ENCODE results near the gene AKAP13.

DNA sequence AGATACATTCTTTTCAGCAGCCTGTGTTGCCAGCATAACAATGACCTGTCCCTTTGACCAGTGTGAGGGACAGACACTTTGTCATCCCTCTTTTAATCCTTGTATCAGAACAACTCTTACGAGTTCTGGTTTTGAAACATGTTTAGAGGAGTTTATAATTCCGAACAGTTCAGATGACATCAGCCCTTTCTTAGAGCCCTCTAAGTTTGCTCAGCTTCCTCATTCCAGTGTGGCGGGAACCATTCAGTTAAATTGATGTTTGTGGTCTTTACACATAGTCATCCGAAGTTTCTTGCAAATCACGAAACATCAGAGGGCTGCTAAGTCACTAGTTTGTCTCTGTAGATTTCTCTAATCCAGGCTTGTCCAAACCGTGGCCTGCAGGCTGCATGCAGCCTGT, 102.5 kb downstream of the AKAP13 start:
- TF ChIP-seq, protein P1, sequence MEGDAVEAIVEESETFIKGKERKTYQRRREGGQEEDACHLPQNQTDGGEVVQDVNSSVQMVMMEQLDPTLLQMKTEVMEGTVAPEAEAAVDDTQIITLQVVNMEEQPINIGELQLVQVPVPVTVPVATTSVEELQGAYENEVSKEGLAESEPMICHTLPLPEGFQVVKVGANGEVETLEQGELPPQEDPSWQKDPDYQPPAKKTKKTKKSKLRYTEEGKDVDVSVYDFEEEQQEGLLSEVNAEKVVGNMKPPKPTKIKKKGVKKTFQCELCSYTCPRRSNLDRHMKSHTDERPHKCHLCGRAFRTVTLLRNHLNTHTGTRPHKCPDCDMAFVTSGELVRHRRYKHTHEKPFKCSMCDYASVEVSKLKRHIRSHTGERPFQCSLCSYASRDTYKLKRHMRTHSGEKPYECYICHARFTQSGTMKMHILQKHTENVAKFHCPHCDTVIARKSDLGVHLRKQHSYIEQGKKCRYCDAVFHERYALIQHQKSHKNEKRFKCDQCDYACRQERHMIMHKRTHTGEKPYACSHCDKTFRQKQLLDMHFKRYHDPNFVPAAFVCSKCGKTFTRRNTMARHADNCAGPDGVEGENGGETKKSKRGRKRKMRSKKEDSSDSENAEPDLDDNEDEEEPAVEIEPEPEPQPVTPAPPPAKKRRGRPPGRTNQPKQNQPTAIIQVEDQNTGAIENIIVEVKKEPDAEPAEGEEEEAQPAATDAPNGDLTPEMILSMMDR (IDR thresholded peaks at IDR 0.05; ENCODE audit: low read depth, low read length): no peak
- no peak for TF ChIP-seq POLR2A (IDR thresholded peaks at IDR 0.05; ENCODE audit: extremely low read depth, insufficient read length)
- TF ChIP-seq, protein P2, sequence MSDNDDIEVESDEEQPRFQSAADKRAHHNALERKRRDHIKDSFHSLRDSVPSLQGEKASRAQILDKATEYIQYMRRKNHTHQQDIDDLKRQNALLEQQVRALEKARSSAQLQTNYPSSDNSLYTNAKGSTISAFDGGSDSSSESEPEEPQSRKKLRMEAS (IDR thresholded peaks at IDR 0.05; ENCODE audit: low read depth, low read length): no peak

Data from NB4 (cell line).